AG10803 (cell line): ENCODE results near the gene NCLN.

ENCODE experiments used
- DNase-seq: peaks from one replicate; pipeline ENCODE4 v3.0.0; 2010; ENCODE audit warnings: low read depth
- H3K4me3 ChIP-seq: 2 replicates; pipeline ENCODE4 v1.5.1; 2011; ENCODE audit warnings: mild to moderate bottlenecking, low read length, control low read depth
- CTCF ChIP-seq: conservative IDR thresholded peaks from 2 replicates; pipeline ENCODE4 v1.5.1; 2011; ENCODE audit warnings: mild to moderate bottlenecking, low read length, control low read depth, inconsistent platforms

NCLN gene

GRCh38 chr19:3154957-3155736, 30.6 kb upstream of the NCLN start:
- peak overlapping the region; percentile 22; the same call in 1 of the 2 replicates for H3K4me3 ChIP-seq
- DNase-seq = peak; percentile 99
- TF ChIP-seq CTCF = no peak

GRCh38 chr19:3157096-3157845, 28.5 kb upstream of the NCLN start:
- DNase-seq = no peak
- no peak overlapping the region for H3K4me3 ChIP-seq
- TF ChIP-seq CTCF = no peak

- DNase-seq = no peak
- H3K4me3 ChIP-seq = no peak overlapping the region
- TF ChIP-seq CTCF = no peak
Measured at GRCh38 chr19:3159565-3159964, 26.2 kb upstream of the NCLN start.

GRCh38 chr19:3160219-3160618, 25.5 kb upstream of the NCLN start:
- TF ChIP-seq CTCF = no peak
- H3K4me3 ChIP-seq = no peak overlapping the region
- no peak for DNase-seq

- no peak for DNase-seq
- TF ChIP-seq CTCF = no peak
- no peak overlapping the region for H3K4me3 ChIP-seq
Measured at GRCh38 chr19:3161453-3161852, 24.3 kb upstream of the NCLN start.

- no peak for TF ChIP-seq CTCF
- peak; percentile 16 for DNase-seq
- H3K4me3 ChIP-seq = no peak overlapping the region
Measured at GRCh38 chr19:3162418-3163229, 23.1 kb upstream of the NCLN start.
